ENCODE measurements around the gene COL4A4.
A peak's percentile ranks its signal among the peaks of the same experiment; 100 is the strongest.

COL4A4 gene

DNA sequence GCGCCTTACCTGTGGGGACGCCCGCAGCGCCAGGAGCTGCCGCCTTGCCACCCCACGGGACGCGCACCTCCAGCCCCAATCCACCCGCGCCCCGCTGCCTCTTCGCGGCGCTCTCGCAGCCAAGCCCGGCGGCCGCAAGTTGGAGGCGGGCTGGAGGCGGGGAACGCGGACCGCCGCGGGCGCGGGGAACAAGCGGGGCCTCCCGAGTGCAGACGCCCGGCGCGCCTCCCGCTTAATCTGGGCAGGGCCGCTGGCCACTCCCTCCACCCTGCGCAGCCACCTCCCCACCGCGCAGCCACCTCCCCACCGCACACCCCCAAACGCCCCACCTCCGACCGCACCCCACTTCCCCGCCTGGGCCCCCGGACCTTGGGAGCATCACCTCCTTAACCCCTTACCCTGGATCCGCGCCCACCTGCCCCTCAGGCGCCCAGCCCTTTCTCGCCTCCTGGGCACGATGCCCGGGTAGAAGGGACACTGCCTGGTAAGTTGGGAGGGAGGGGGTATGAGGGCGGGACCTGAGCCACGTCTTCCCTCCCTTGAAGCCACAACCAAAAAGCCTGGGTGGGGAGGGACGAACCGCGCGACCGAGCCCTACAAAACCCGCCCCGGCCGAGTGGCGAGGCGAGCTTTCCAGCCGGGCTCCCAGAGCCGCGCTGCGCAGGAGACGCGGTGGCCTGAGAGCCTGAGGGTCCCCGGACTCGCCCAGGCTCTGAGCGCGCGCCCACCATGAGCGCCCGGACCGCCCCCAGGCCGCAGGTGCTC is at the start of gene COL4A4, which contains the start of gene COL4A3:
Gene COL4A4, minus strand, starts transcription at position 208 of the 765 bp plus-strand sequence. CDS start 16,722 bp downstream, outside the sequence.
Gene COL4A3, plus strand, starts transcription at position 627 of the 765 bp plus-strand sequence. Its CDS starts 103 bp downstream, at position 730.
- Histone ChIP-seq H3K9ac (ENCODE audit: low read length) (peak within 1 kb of the TSS; percentile 86), H2AFZ (ENCODE audit: low read depth, low read length, severe bottlenecking) (peak within 1 kb of the TSS; percentile 96), H3K4me2 (ENCODE audit: low read depth, low read length, poor library complexity, severe bottlenecking) (peak within 1 kb of the TSS; percentile 69)

DNA sequence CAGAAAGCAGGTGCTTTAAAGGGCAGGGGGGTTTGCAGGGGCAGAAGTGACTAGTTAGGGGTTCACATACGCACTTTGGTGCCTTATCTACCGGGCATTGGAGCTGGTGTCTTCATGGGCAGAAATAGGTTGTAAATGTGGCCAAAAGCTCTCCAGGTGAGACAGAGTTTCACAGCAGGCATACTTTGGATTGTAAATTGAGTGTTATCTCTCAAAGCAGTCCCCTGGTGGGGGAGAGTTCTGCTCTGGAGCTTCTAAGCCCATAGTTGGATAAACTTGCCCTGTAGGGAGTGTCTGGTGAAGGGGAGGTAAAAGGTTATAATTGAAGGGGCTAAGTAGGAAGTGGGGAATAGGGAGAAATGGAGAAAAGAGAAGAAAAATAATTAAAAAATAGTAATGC is 43.6 kb upstream of the COL4A4 start:
- no peak overlapping the region for H2AFZ ChIP-seq (ENCODE audit: low read depth, low read length, severe bottlenecking)
- no peaks in the 10 kb centered on the region for H3K79me2 ChIP-seq (ENCODE audit: insufficient read depth, low read length)
- no peaks in the 10 kb centered on the region for H3K9me3 ChIP-seq (ENCODE audit: insufficient read depth, low read length)
- no peak overlapping the region for H3K27ac ChIP-seq (ENCODE audit: low read depth, low read length)
- no peak overlapping the region for H3K4me3 ChIP-seq (ENCODE audit: insufficient read depth, low read length, poor library complexity, severe bottlenecking)
- no peak overlapping the region for H3K4me2 ChIP-seq (ENCODE audit: low read depth, low read length, poor library complexity, severe bottlenecking)
- H3K36me3 ChIP-seq (ENCODE audit: low read length) = no peaks in the 10 kb centered on the region
- H4K20me1 ChIP-seq (ENCODE audit: low read depth, low read length) = no peaks in the 10 kb centered on the region
- TF ChIP-seq, protein P1, sequence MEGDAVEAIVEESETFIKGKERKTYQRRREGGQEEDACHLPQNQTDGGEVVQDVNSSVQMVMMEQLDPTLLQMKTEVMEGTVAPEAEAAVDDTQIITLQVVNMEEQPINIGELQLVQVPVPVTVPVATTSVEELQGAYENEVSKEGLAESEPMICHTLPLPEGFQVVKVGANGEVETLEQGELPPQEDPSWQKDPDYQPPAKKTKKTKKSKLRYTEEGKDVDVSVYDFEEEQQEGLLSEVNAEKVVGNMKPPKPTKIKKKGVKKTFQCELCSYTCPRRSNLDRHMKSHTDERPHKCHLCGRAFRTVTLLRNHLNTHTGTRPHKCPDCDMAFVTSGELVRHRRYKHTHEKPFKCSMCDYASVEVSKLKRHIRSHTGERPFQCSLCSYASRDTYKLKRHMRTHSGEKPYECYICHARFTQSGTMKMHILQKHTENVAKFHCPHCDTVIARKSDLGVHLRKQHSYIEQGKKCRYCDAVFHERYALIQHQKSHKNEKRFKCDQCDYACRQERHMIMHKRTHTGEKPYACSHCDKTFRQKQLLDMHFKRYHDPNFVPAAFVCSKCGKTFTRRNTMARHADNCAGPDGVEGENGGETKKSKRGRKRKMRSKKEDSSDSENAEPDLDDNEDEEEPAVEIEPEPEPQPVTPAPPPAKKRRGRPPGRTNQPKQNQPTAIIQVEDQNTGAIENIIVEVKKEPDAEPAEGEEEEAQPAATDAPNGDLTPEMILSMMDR (IDR thresholded peaks at IDR 0.05; ENCODE audit: insufficient read depth, low read length, poor library complexity, severe bottlenecking) = no peak
- TF ChIP-seq EZH2phosphoT487 (conservative IDR thresholded peaks at IDR 0.05; ENCODE audit: low read length) = no peak
- no peaks in the 10 kb centered on the region for H3F3A ChIP-seq (ENCODE audit: insufficient read depth)
- no peak overlapping the region for H3K9ac ChIP-seq (ENCODE audit: low read length)
- no peaks in the 10 kb centered on the region for H3K9me2 ChIP-seq (replicated peaks; ENCODE audit: insufficient read depth, low read length)
- no peaks in the 10 kb centered on the region for H3K27me3 ChIP-seq (ENCODE audit: low read length)

More for the DNA sequence above, at the start of gene COL4A4, which contains the start of gene COL4A3:
- no peaks in the 10 kb centered on the region for H3K9me2 ChIP-seq (replicated peaks; ENCODE audit: insufficient read depth, low read length)
- no peaks in the 10 kb centered on the region for H3K27me3 ChIP-seq (ENCODE audit: low read length)
- peak within 1 kb of the TSS; percentile 84 for H3K4me3 ChIP-seq (ENCODE audit: insufficient read depth, low read length, poor library complexity, severe bottlenecking)
- H3F3A ChIP-seq (ENCODE audit: insufficient read depth) = peaks cover 17% of the 10 kb centered on the region; the same call in 1 of the 2 replicates
- H3K27ac ChIP-seq (ENCODE audit: low read depth, low read length) = peak within 1 kb of the TSS; percentile 72
- peaks cover 9% of the 10 kb centered on the region; the same call in 1 of the 2 replicates for H3K36me3 ChIP-seq (ENCODE audit: low read length)
- peaks cover 33% of the 10 kb centered on the region for H3K79me2 ChIP-seq (ENCODE audit: insufficient read depth, low read length)
- H3K9me3 ChIP-seq (ENCODE audit: insufficient read depth, low read length) = no peaks in the 10 kb centered on the region
- TF ChIP-seq, protein P1 (IDR thresholded peaks at IDR 0.05; ENCODE audit: insufficient read depth, low read length, poor library complexity, severe bottlenecking) = no peak
- TF ChIP-seq EZH2phosphoT487 (conservative IDR thresholded peaks at IDR 0.05; ENCODE audit: low read length) = no peak
- H4K20me1 ChIP-seq (ENCODE audit: low read depth, low read length) = no peaks in the 10 kb centered on the region

DNA sequence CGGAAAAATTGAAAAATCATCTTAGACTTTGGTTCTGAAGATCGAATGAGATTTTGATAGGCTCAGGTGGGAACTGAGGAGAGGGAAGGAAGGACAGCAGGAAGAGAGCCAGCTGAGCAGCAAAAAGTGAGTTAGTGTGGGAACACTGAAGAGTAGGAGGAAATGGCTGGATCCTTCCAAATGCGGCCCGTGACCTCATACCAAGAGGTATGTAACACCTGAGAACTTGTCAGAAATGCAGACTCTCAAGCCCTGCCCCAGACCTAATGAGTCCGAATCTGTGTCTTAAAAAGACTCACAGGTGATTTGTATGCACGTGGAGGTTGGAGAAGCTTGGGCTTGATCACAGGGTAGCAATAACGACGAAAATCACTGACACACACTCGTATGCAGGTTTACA is 42.4 kb upstream of the COL4A4 start:
- Histone ChIP-seq H3K4me2 (ENCODE audit: low read depth, low read length, poor library complexity, severe bottlenecking) (no peak overlapping the region), H3K27ac (ENCODE audit: low read depth, low read length) (no peak overlapping the region), H3K36me3 (ENCODE audit: low read length) (no peaks in the 10 kb centered on the region), H2AFZ (ENCODE audit: low read depth, low read length, severe bottlenecking) (no peak overlapping the region), H3K4me3 (ENCODE audit: insufficient read depth, low read length, poor library complexity, severe bottlenecking) (no peak overlapping the region), H3K9me2 (replicated peaks; ENCODE audit: insufficient read depth, low read length) (no peaks in the 10 kb centered on the region), H3K27me3 (ENCODE audit: low read length) (no peaks in the 10 kb centered on the region), H4K20me1 (ENCODE audit: low read depth, low read length) (no peaks in the 10 kb centered on the region), H3F3A (ENCODE audit: insufficient read depth) (no peaks in the 10 kb centered on the region), H3K9ac (ENCODE audit: low read length) (no peak overlapping the region), H3K9me3 (ENCODE audit: insufficient read depth, low read length) (no peaks in the 10 kb centered on the region), H3K79me2 (ENCODE audit: insufficient read depth, low read length) (no peaks in the 10 kb centered on the region)
- no peak for TF ChIP-seq EZH2phosphoT487 (conservative IDR thresholded peaks at IDR 0.05; ENCODE audit: low read length)
- TF ChIP-seq, protein P1 (IDR thresholded peaks at IDR 0.05; ENCODE audit: insufficient read depth, low read length, poor library complexity, severe bottlenecking) = no peak

All from SU-DHL-6 (cell line).